Suprapubic skin (tissue), 4 donors: ENCODE data around the gene LRRC4C. TPM values are rescaled to one million over a fixed set of nuclear protein-coding genes. Genes with fewer than 3 reads are reported as not detected.

Source experiments
- DNase-seq, 2 donors: peaks; one replicate each; pipeline ENCODE4 v3.0.0-alpha.2; 2019; ENCODE audit warnings: low spot score in 2 of 2
- H3K27ac ChIP-seq: fragments of 200-600 bp; sonication (generic); one replicate; pipeline ENCODE4 v1.5.1; 2019
- H3K27me3 ChIP-seq: fragments of 200-600 bp; sonication (generic); one replicate; pipeline ENCODE4 v1.5.1; 2019
- H3K36me3 ChIP-seq: fragments of 200-600 bp; sonication (generic); one replicate; pipeline ENCODE4 v1.5.1; 2019
- H3K4me1 ChIP-seq: fragments of 200-600 bp; sonication (generic); one replicate; pipeline ENCODE4 v1.5.1; 2019
- H3K4me3 ChIP-seq: fragments of 200-600 bp; sonication (generic); one replicate; pipeline ENCODE4 v1.5.1; 2019; ENCODE audit warnings: mild to moderate bottlenecking
- H3K9me3 ChIP-seq: fragments of 200-600 bp; sonication (generic); one replicate; pipeline ENCODE4 v1.5.1; 2019
- EP300 ChIP-seq: sonication (generic); formaldehyde crosslinking; IDR thresholded peaks from one replicate; pipeline ENCODE4 v1.6.1; 2017; ENCODE audit warnings: antibody characterized with exemption
- POLR2A ChIP-seq, 2 donors: fragments of 450-650 bp; IDR thresholded peaks; one replicate each; pipeline ENCODE4 v1.6.1; 2017; ENCODE audit warnings: antibody characterized with exemption in 2 of 2, mild to moderate bottlenecking in 2 of 2, moderate library complexity in 2 of 2
- POLR2AphosphoS5 ChIP-seq, 3 donors: sonication (generic); formaldehyde crosslinking; IDR thresholded peaks; one replicate each; pipeline ENCODE4 v1.6.1; 2017; ENCODE audit warnings: antibody characterized with exemption in 3 of 3
- WGBS: methylation state at CpG from one replicate; pipeline ENCODE4 v1.1.5; 2018; 5-methylcytosine and 5-hydroxymethylcytosine counted together
- total RNA-seq, 4 donors: library from RNA; depleted of rRNA; stranded (reverse); fragments of >200 nt; gene quantifications; one replicate each; pipeline ENCODE4 v1.1.0, GENCODE V29; 2016
- TF ChIP-seq, protein P1 (sequence below), 2 donors: fragments of 200-600 bp in 1 of 2; fragments of 450-650 bp in 1 of 2; sonication (generic) in 1 of 2; IDR thresholded peaks; one replicate each; pipeline ENCODE4 v1.5.1; 2016 to 2019; ENCODE audit warnings: antibody characterized with exemption in 2 of 2, mild to moderate bottlenecking in 1 of 2, moderate library complexity in 1 of 2

The LRRC4C gene
- total RNA-seq, 4 donors from 2014 or later = 0.19 to 1.1 (median 0.60) TPM; not detected in 1

DNA sequence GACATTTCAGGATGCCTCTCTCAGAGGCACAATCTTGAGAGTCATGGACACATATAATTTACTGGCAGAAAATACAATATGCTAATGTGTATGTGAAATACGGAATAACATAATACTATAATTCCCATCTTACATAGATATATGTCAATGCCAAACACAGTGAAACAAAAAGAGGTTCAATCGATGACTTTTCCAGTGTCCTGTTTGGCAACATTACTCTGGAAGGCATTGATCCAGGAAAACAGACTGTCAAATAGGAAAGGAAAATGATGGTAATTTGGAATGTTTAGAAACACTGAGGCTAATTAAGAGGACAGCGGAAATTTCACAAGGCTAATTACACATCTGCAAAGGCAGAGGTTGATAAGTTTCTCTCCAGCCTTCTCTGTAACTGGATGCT is 942.3 kb downstream of the LRRC4C start:
- Histone ChIP-seq H3K27ac (no peak overlapping the region), H3K4me1 (no peaks in the 10 kb centered on the region), H3K27me3 (no peaks in the 10 kb centered on the region), H3K4me3 (no peak overlapping the region), H3K36me3 (no peaks in the 10 kb centered on the region), H3K9me3 (peaks cover 4% of the 10 kb centered on the region)
- TF ChIP-seq POLR2AphosphoS5 (IDR thresholded peaks at IDR 0.05) = no peak
- TF ChIP-seq EP300 = no peak
- TF ChIP-seq, protein P1, sequence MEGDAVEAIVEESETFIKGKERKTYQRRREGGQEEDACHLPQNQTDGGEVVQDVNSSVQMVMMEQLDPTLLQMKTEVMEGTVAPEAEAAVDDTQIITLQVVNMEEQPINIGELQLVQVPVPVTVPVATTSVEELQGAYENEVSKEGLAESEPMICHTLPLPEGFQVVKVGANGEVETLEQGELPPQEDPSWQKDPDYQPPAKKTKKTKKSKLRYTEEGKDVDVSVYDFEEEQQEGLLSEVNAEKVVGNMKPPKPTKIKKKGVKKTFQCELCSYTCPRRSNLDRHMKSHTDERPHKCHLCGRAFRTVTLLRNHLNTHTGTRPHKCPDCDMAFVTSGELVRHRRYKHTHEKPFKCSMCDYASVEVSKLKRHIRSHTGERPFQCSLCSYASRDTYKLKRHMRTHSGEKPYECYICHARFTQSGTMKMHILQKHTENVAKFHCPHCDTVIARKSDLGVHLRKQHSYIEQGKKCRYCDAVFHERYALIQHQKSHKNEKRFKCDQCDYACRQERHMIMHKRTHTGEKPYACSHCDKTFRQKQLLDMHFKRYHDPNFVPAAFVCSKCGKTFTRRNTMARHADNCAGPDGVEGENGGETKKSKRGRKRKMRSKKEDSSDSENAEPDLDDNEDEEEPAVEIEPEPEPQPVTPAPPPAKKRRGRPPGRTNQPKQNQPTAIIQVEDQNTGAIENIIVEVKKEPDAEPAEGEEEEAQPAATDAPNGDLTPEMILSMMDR (IDR thresholded peaks at IDR 0.05) = no peak
- no peak for TF ChIP-seq POLR2A (IDR thresholded peaks at IDR 0.05)
- 92% methylated on average over 3 of the region's 3 CpGs for WGBS
- DNase-seq = no peak

DNA sequence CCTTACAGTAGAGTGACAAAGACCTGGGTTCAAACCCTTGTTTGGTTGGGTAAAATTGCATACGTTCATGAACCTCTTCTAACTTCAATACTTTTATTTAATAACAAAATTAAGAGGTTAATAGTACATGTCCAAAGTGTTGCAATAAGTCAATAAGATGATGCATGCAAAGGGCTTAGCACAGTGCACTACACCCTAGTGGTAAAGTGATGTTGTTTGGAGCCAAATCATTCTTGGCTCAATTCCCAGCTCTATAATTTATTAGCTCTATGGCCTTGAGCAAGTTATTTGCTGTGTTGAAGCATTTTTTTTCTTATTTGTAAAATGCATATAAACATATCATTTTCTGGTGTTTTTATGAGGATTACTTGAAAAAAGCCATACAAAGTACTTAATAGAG is 945.3 kb downstream of the LRRC4C start:
- peaks cover 4% of the 10 kb centered on the region for H3K9me3 ChIP-seq
- DNase-seq = no peak
- no peaks in the 10 kb centered on the region for H3K36me3 ChIP-seq
- H3K4me3 ChIP-seq = no peak overlapping the region
- H3K4me1 ChIP-seq = no peaks in the 10 kb centered on the region
- WGBS = 48% methylated on average over 1 of the region's 1 CpG
- TF ChIP-seq, protein P1 (IDR thresholded peaks at IDR 0.05) = no peak
- TF ChIP-seq EP300 (no peak), POLR2A (IDR thresholded peaks at IDR 0.05) (no peak), POLR2AphosphoS5 (IDR thresholded peaks at IDR 0.05) (no peak)
- H3K27ac ChIP-seq = no peak overlapping the region
- H3K27me3 ChIP-seq = no peaks in the 10 kb centered on the region

DNA sequence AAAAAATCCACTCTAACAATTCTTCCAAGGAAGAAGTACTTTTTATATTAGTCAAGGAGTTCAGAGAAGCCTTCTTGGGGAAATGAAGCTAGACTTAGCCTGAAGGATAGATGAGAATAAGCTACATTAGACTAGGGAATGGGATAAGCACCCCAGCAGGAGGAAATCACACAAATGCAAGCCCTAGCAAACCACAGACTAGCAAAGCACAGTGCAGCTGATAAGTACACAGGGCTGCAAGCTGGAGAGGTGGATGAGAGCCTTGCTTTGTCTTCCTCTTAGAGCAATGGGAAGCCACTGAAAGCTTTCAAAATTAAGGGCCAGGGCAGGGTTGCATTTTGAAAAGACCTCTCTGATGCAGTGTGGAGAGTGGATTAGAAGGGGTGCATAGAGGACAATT is 946.2 kb downstream of the LRRC4C start:
- no peak for TF ChIP-seq POLR2A (IDR thresholded peaks at IDR 0.05)
- TF ChIP-seq, protein P1 (IDR thresholded peaks at IDR 0.05) = no peak
- TF ChIP-seq EP300 = no peak
- TF ChIP-seq POLR2AphosphoS5 (IDR thresholded peaks at IDR 0.05) = no peak
- Histone ChIP-seq H3K9me3 (peaks cover 4% of the 10 kb centered on the region), H3K36me3 (no peaks in the 10 kb centered on the region), H3K27me3 (no peaks in the 10 kb centered on the region), H3K4me1 (no peaks in the 10 kb centered on the region), H3K27ac (no peak overlapping the region), H3K4me3 (no peak overlapping the region)
- DNase-seq = no peak

DNA sequence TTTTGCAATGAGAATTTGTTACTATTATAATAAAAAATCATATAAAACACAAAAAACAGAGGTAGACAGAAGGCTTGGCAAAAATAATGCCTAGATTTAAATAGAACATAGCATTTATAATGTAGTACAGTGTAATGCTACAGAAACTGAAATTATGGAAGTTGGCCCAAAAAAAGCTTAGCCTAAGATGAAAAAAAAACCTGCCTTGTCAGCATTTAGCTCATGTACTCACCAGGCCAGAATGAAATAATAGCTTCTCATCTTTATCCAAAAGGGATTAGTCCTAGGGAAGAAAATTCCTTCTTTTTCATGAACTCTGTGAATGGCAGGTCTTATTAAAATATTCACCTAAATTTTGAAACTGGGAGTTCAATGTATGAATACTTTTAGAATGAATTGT is 951.1 kb downstream of the LRRC4C start:
- H3K4me1 ChIP-seq = no peaks in the 10 kb centered on the region
- H3K36me3 ChIP-seq = no peaks in the 10 kb centered on the region
- no peak overlapping the region for H3K4me3 ChIP-seq
- no peak overlapping the region for H3K27ac ChIP-seq
- no peak for DNase-seq
- no peak for TF ChIP-seq POLR2AphosphoS5 (IDR thresholded peaks at IDR 0.05)
- TF ChIP-seq, protein P1 (IDR thresholded peaks at IDR 0.05) = no peak
- TF ChIP-seq POLR2A (IDR thresholded peaks at IDR 0.05) = no peak
- no peak for TF ChIP-seq EP300
- H3K27me3 ChIP-seq = no peaks in the 10 kb centered on the region
- no peaks in the 10 kb centered on the region for H3K9me3 ChIP-seq

DNA sequence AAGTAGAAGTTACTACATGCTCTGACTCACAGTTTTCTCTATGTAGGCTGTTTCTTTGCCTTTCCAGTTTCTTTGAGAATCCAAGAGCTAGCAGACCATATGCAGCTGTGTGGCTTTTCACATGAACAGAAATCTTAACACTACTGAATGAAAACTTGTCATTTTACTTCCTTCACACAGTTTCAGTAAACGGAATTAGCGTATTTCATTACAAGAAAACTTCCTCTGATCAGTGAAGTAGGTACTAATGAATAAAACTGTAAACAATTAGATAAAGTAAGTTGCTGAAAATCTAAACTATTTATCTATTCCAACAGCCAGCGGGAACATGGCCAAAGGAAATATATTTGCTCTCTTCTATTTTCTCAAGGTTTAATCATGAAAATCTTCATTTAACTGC is 953.2 kb downstream of the LRRC4C start:
- no peak for TF ChIP-seq POLR2A (IDR thresholded peaks at IDR 0.05)
- TF ChIP-seq POLR2AphosphoS5 (IDR thresholded peaks at IDR 0.05) = no peak
- TF ChIP-seq, protein P1 (IDR thresholded peaks at IDR 0.05) = no peak
- H3K36me3 ChIP-seq = no peaks in the 10 kb centered on the region
- no peak overlapping the region for H3K27ac ChIP-seq
- peaks cover 5% of the 10 kb centered on the region for H3K9me3 ChIP-seq
- no peak overlapping the region for H3K4me3 ChIP-seq
- no peaks in the 10 kb centered on the region for H3K27me3 ChIP-seq
- H3K4me1 ChIP-seq = no peaks in the 10 kb centered on the region
- WGBS = 86% methylated on average over 3 of the region's 3 CpGs
- no peak for DNase-seq
